OCI-LY7 (cell line): ENCODE results near the gene EGFL8.

Source experiments
- CTCF ChIP-seq: fragments of 200-600 bp; sonication (generic); conservative IDR thresholded peaks from 2 replicates; pipeline ENCODE4 v1.5.1; 2014; ENCODE audit warnings: mild to moderate bottlenecking, antibody characterized with exemption, low read length, moderate library complexity, mixed read lengths
- EZH2phosphoT487 ChIP-seq: fragments of 200-600 bp; sonication (generic); IDR thresholded peaks from 2 replicates; pipeline ENCODE4 v1.6.1; 2018; ENCODE audit warnings: low read depth, borderline replicate concordance, mild to moderate bottlenecking, mixed run types, antibody characterized with exemption, low read length, moderate library complexity, mixed read lengths

- TF ChIP-seq CTCF (no peak), EZH2phosphoT487 (no peak)
Observed at GRCh38 chr6:32177183-32177787, 12.9 kb downstream of the EGFL8 start.
